ENCODE measurements around the gene RRM2.

Gene RRM2

GRCh38 chr2:10163498-10164486 lies 41.3 kb downstream of the RRM2 start:
- ChIA-PET CTCF (interaction anchor here (0.6 to 1.4 kb wide), 7 partner anchors 14 to 505 kb away, joined by 3 to 5 read pairs (median 3); no protein-coding TSS in a partner anchor), POLR2A (no interaction called here)
- no peak overlapping the region for H3K27ac ChIP-seq (ENCODE audit: extremely low read depth, low read depth, low read length)
- TF ChIP-seq CTCF (tag by site-specific recombination; IDR thresholded peaks at IDR 0.05) (0 out of 2 replicates have a peak, but pooled peaks have one; percentile 8), ZSCAN4 (tag by site-specific recombination; IDR thresholded peaks at IDR 0.05) (0 out of 2 replicates have a peak, but pooled peaks have one; percentile 13), ZNF792 (tag by site-specific recombination; IDR thresholded peaks at IDR 0.05) (no peak)
- H3K4me3 ChIP-seq (ENCODE audit: low read depth, low read length) = no peak overlapping the region
- H3K9me3 ChIP-seq (ENCODE audit: control insufficient read depth, insufficient read depth, low read depth, low read length) = no peaks in the 10 kb centered on the region
- no peaks in the 10 kb centered on the region for H3K4me1 ChIP-seq (ENCODE audit: control insufficient read depth, insufficient read depth, low read length)
- peaks cover 0 to 6% of the 10 kb centered on the region in 2 experiments; a peak in 2 of 3 replicates for H3K36me3 ChIP-seq (ENCODE audit: control insufficient read depth in 2 of 2, insufficient read depth in 1 of 2, low read length in 2 of 2)

- ChIA-PET CTCF (interaction anchor here (0.6 to 1.0 kb wide), 5 partner anchors 18 to 1294 kb away, joined by 3 read pairs; no protein-coding TSS in a partner anchor), POLR2A (no interaction called here)
- Histone ChIP-seq H3K9me3 (ENCODE audit: control insufficient read depth, insufficient read depth, low read depth, low read length) (no peaks in the 10 kb centered on the region), H3K27ac (ENCODE audit: extremely low read depth, low read depth, low read length) (no peak overlapping the region), H3K4me3 (ENCODE audit: low read depth, low read length) (no peak overlapping the region), H3K36me3 (ENCODE audit: control insufficient read depth in 2 of 2, insufficient read depth in 1 of 2, low read length in 2 of 2) (peaks cover 0 to 6% of the 10 kb centered on the region in 2 experiments; a peak in 2 of 3 replicates), H3K4me1 (ENCODE audit: control insufficient read depth, insufficient read depth, low read length) (no peaks in the 10 kb centered on the region)
- no peak for TF ChIP-seq HOXD13 (CRISPR knock-in tag; IDR thresholded peaks at IDR 0.05; ENCODE audit: borderline replicate concordance)
- TF ChIP-seq ZNF548 (tag by site-specific recombination; IDR thresholded peaks at IDR 0.05) = no peak
- no peak for TF ChIP-seq KLF10 (tag by site-specific recombination; IDR thresholded peaks at IDR 0.05)
- no peak for TF ChIP-seq ZNF121 (tag by site-specific recombination; IDR thresholded peaks at IDR 0.05)
- TF ChIP-seq ZBTB7A (tag by site-specific recombination; IDR thresholded peaks at IDR 0.05; ENCODE audit: low read depth) = no peak
- no peak for TF ChIP-seq ZNF112 (tag by site-specific recombination; IDR thresholded peaks at IDR 0.05)
- TF ChIP-seq BCL11A (tag by site-specific recombination; IDR thresholded peaks at IDR 0.05; ENCODE audit: low read depth) = no peak
- TF ChIP-seq PRDM1 (tag by site-specific recombination; IDR thresholded peaks at IDR 0.05) = no peak
These were observed 42.1 kb downstream of the RRM2 start for GRCh38 chr2:10164601-10165000.

- CTCF ChIA-PET = interaction anchor here (0.6 to 1.0 kb wide), 3 partner anchors 269 to 1293 kb away, joined by 3 read pairs; no protein-coding TSS in a partner anchor
These were observed 42.7 kb downstream of the RRM2 start for GRCh38 chr2:10165282-10165681.

More at GRCh38 chr2:10165282-10165681, 42.7 kb downstream of the RRM2 start:
- Histone ChIP-seq H3K27ac (ENCODE audit: extremely low read depth, low read depth, low read length) (no peak overlapping the region), H3K36me3 (ENCODE audit: control insufficient read depth in 2 of 2, insufficient read depth in 1 of 2, low read length in 2 of 2) (peaks cover 0 to 6% of the 10 kb centered on the region in 2 experiments; a peak in 2 of 3 replicates), H3K4me3 (ENCODE audit: low read depth, low read length) (no peak overlapping the region), H3K9me3 (ENCODE audit: control insufficient read depth, insufficient read depth, low read depth, low read length) (no peaks in the 10 kb centered on the region), H3K4me1 (ENCODE audit: control insufficient read depth, insufficient read depth, low read length) (no peaks in the 10 kb centered on the region)
- TF ChIP-seq PRDM6 (tag by site-specific recombination; IDR thresholded peaks at IDR 0.05) (no peak), TCF7L2 (IDR thresholded peaks at IDR 0.05; ENCODE audit: borderline replicate concordance, low read depth, low read length) (no peak)
- POLR2A ChIA-PET = no interaction called here

Data from HEK293 (cell line).